Measurements from ENCODE around the gene IL1RAP.

Gene IL1RAP

GRCh38 chr3:190615607-190616006, 101.7 kb downstream of the IL1RAP start:
- TF ChIP-seq CTCF (conservative IDR thresholded peaks at IDR 0.05), result no peak
- TF ChIP-seq ZFX (IDR thresholded peaks at IDR 0.05), result no peak
- no peak overlapping the region for H3K27ac ChIP-seq

GRCh38 chr3:190616637-190617036, 102.8 kb downstream of the IL1RAP start:
- H3K27ac ChIP-seq, result no peak overlapping the region
- no peak for TF ChIP-seq CTCF (conservative IDR thresholded peaks at IDR 0.05)
- TF ChIP-seq ZFX (IDR thresholded peaks at IDR 0.05), result no peak

GRCh38 chr3:190617185-190617584, 103.3 kb downstream of the IL1RAP start:
- no peak overlapping the region for H3K27ac ChIP-seq
- TF ChIP-seq CTCF (conservative IDR thresholded peaks at IDR 0.05) (no peak), ZFX (IDR thresholded peaks at IDR 0.05) (no peak)

- H3K27ac ChIP-seq, result no peak overlapping the region
- TF ChIP-seq CTCF (conservative IDR thresholded peaks at IDR 0.05) (no peak), ZFX (IDR thresholded peaks at IDR 0.05) (no peak)
Measured at GRCh38 chr3:190618330-190619030, 104.6 kb downstream of the IL1RAP start.

- no peak overlapping the region for H3K27ac ChIP-seq
- TF ChIP-seq CTCF (conservative IDR thresholded peaks at IDR 0.05) (no peak), ZFX (IDR thresholded peaks at IDR 0.05) (no peak)
Measured at GRCh38 chr3:190619353-190619752, 105.5 kb downstream of the IL1RAP start.

GRCh38 chr3:190619761-190620160, 105.9 kb downstream of the IL1RAP start:
- TF ChIP-seq CTCF (conservative IDR thresholded peaks at IDR 0.05), result no peak
- no peak for TF ChIP-seq ZFX (IDR thresholded peaks at IDR 0.05)
- H3K27ac ChIP-seq, result no peak overlapping the region

GRCh38 chr3:190620886-190621608, 107.2 kb downstream of the IL1RAP start:
- no peak overlapping the region for H3K27ac ChIP-seq
- TF ChIP-seq ZFX (IDR thresholded peaks at IDR 0.05), result no peak
- TF ChIP-seq CTCF (conservative IDR thresholded peaks at IDR 0.05), result no peak

Measured in C4-2B (cell line).